ENCODE results near the gene ZIC2. TPM values are rescaled to one million over a fixed set of nuclear protein-coding genes. Genes with fewer than 3 reads are reported as not detected.

Gene ZIC2
- polyA plus RNA-seq, 1 donor from 2014 or later, result 10.6 TPM

- H2AFZ ChIP-seq (ENCODE audit: low read depth, low read length), result no peak overlapping the region
- H3K9me2 ChIP-seq (ENCODE audit: insufficient read depth, low read length), result no peaks in the 10 kb centered on the region
- no peaks in the 10 kb centered on the region for H4K20me1 ChIP-seq (ENCODE audit: insufficient read depth)
- peaks cover 5% of the 10 kb centered on the region for H3F3A ChIP-seq (ENCODE audit: insufficient read depth, low read length, poor library complexity, severe bottlenecking)
- H3K9ac ChIP-seq (ENCODE audit: low read length), result no peak overlapping the region
- TF ChIP-seq MXI1 (conservative IDR thresholded peaks at IDR 0.05; ENCODE audit: poor library complexity, severe bottlenecking) (no peak), EP300 (conservative IDR thresholded peaks at IDR 0.05; ENCODE audit: poor library complexity, severe bottlenecking) (no peak), EZH2 (IDR thresholded peaks at IDR 0.05; ENCODE audit: borderline replicate concordance, insufficient read depth, low read length, poor library complexity, severe bottlenecking) (no peak), SMC3 (conservative IDR thresholded peaks at IDR 0.05; ENCODE audit: poor library complexity) (no peak), RAD21 (conservative IDR thresholded peaks at IDR 0.05) (no peak), TAF1 (IDR thresholded peaks at IDR 0.05; ENCODE audit: low read depth) (no peak), POLR2AphosphoS5 (IDR thresholded peaks at IDR 0.05) (no peak)
- TF ChIP-seq, protein P1, sequence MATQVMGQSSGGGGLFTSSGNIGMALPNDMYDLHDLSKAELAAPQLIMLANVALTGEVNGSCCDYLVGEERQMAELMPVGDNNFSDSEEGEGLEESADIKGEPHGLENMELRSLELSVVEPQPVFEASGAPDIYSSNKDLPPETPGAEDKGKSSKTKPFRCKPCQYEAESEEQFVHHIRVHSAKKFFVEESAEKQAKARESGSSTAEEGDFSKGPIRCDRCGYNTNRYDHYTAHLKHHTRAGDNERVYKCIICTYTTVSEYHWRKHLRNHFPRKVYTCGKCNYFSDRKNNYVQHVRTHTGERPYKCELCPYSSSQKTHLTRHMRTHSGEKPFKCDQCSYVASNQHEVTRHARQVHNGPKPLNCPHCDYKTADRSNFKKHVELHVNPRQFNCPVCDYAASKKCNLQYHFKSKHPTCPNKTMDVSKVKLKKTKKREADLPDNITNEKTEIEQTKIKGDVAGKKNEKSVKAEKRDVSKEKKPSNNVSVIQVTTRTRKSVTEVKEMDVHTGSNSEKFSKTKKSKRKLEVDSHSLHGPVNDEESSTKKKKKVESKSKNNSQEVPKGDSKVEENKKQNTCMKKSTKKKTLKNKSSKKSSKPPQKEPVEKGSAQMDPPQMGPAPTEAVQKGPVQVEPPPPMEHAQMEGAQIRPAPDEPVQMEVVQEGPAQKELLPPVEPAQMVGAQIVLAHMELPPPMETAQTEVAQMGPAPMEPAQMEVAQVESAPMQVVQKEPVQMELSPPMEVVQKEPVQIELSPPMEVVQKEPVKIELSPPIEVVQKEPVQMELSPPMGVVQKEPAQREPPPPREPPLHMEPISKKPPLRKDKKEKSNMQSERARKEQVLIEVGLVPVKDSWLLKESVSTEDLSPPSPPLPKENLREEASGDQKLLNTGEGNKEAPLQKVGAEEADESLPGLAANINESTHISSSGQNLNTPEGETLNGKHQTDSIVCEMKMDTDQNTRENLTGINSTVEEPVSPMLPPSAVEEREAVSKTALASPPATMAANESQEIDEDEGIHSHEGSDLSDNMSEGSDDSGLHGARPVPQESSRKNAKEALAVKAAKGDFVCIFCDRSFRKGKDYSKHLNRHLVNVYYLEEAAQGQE (IDR thresholded peaks at IDR 0.05; ENCODE audit: borderline replicate concordance), result no peak
- TF ChIP-seq, protein P2, sequence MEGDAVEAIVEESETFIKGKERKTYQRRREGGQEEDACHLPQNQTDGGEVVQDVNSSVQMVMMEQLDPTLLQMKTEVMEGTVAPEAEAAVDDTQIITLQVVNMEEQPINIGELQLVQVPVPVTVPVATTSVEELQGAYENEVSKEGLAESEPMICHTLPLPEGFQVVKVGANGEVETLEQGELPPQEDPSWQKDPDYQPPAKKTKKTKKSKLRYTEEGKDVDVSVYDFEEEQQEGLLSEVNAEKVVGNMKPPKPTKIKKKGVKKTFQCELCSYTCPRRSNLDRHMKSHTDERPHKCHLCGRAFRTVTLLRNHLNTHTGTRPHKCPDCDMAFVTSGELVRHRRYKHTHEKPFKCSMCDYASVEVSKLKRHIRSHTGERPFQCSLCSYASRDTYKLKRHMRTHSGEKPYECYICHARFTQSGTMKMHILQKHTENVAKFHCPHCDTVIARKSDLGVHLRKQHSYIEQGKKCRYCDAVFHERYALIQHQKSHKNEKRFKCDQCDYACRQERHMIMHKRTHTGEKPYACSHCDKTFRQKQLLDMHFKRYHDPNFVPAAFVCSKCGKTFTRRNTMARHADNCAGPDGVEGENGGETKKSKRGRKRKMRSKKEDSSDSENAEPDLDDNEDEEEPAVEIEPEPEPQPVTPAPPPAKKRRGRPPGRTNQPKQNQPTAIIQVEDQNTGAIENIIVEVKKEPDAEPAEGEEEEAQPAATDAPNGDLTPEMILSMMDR (IDR thresholded peaks at IDR 0.05; ENCODE audit: poor library complexity, severe bottlenecking), result no peak
- no peak overlapping the region for H3K4me2 ChIP-seq (ENCODE audit: low read length)
- no peak overlapping the region for H3K27ac ChIP-seq (ENCODE audit: low read length)
- H3K36me3 ChIP-seq (ENCODE audit: insufficient read depth, low read length), result no peaks in the 10 kb centered on the region
- peaks cover 81% of the 10 kb centered on the region for H3K79me2 ChIP-seq (replicated peaks; ENCODE audit: insufficient read depth, low read length)
- H3K27me3 ChIP-seq (ENCODE audit: insufficient read depth, low read depth, low read length), result peaks cover 60% of the 10 kb centered on the region
- no peaks in the 10 kb centered on the region for H3K9me3 ChIP-seq (ENCODE audit: low read length)
- peak overlapping the region; percentile 66 for H3K4me3 ChIP-seq (ENCODE audit: low read length)
Measured at GRCh38 chr13:99966064-99966805, 15.3 kb upstream of the ZIC2 start.

DNA sequence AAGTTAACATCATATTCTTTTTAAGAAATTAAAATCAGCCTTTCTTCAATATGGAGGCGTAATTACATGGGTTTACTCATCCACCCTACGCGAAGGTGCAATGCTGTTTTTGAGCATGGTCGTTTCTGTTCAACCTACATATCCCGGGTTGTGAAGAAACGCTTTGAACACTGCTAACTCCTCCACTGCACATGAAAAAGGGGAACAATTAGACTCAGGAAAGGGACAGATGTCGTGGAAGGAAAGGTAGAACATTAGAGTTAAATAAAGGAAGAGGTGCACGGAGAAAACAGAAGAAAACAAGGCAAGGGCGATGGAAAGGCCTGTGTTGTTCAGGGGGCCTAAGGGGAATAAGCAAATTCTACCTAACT lies 14.1 kb upstream of the ZIC2 start:
- no peaks in the 10 kb centered on the region for H3K36me3 ChIP-seq (ENCODE audit: insufficient read depth, low read length)
- H3K27me3 ChIP-seq (ENCODE audit: insufficient read depth, low read depth, low read length), result peaks cover 65% of the 10 kb centered on the region
- H3K4me3 ChIP-seq (ENCODE audit: low read length), result peak overlapping the region; percentile 66
- H2AFZ ChIP-seq (ENCODE audit: low read depth, low read length), result no peak overlapping the region
- no peaks in the 10 kb centered on the region for H4K20me1 ChIP-seq (ENCODE audit: insufficient read depth)
- peak overlapping the region; percentile 76 for H3K4me2 ChIP-seq (ENCODE audit: low read length)
- peak overlapping the region; percentile 66 for H3K9ac ChIP-seq (ENCODE audit: low read length)
- H3F3A ChIP-seq (ENCODE audit: insufficient read depth, low read length, poor library complexity, severe bottlenecking), result peaks cover 5% of the 10 kb centered on the region
- H3K27ac ChIP-seq (ENCODE audit: low read length), result peak overlapping the region; percentile 44
- TF ChIP-seq SMC3 (conservative IDR thresholded peaks at IDR 0.05; ENCODE audit: poor library complexity), result no peak
- TF ChIP-seq POLR2AphosphoS5 (IDR thresholded peaks at IDR 0.05), result peak; percentile 61
- no peaks in the 10 kb centered on the region for H3K9me3 ChIP-seq (ENCODE audit: low read length)
- no peaks in the 10 kb centered on the region for H3K9me2 ChIP-seq (ENCODE audit: insufficient read depth, low read length)
- peaks cover 83% of the 10 kb centered on the region for H3K79me2 ChIP-seq (replicated peaks; ENCODE audit: insufficient read depth, low read length)
